ENCODE data around the gene GCM1.
"Not testable (repeated sequence)": the region's sequence is repeated elsewhere in the genome, so short reads cannot be mapped to it uniquely, and the experiment has no call there.

GCM1 gene

DNA sequence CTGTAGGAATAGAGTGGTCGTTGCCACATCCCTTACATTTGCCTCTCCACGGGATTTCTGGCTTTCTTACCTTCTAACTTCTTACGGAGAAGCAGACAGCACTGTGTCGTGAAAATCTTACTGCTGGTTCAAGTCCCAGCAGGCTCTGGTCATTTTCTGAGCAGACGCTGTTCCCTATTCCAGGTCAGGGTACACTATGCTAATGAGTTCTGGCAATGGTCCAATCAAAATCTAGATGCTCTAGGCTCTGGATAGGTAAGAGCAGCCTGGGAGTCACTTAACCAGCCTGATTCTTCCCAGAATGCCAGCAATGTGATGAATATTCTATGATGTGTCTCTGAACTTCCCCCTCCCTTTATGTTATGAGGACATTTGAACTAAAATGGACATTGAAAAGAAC is at the start of gene GCM1:
TSS of gene GCM1 (minus strand) at position 158 of the 400 bp plus-strand sequence. CDS start 3,209 bp downstream, outside the sequence.
- DNase-seq: no peak

GRCh38 chr6:53197553-53197952 is 48.9 kb upstream of the GCM1 start:
- no peak for DNase-seq

GRCh38 chr6:53195048-53195447 is 46.4 kb upstream of the GCM1 start:
- DNase-seq: no peak

- no peak for DNase-seq
Measured at GRCh38 chr6:53192682-53193188, 44.1 kb upstream of the GCM1 start.

GRCh38 chr6:53189554-53189953 is 40.9 kb upstream of the GCM1 start:
- peak; percentile 61 for DNase-seq

GRCh38 chr6:53188833-53189232 is 40.2 kb upstream of the GCM1 start:
- no peak for DNase-seq

GRCh38 chr6:53180678-53181077 is 32.0 kb upstream of the GCM1 start:
- no peak for DNase-seq

DNA sequence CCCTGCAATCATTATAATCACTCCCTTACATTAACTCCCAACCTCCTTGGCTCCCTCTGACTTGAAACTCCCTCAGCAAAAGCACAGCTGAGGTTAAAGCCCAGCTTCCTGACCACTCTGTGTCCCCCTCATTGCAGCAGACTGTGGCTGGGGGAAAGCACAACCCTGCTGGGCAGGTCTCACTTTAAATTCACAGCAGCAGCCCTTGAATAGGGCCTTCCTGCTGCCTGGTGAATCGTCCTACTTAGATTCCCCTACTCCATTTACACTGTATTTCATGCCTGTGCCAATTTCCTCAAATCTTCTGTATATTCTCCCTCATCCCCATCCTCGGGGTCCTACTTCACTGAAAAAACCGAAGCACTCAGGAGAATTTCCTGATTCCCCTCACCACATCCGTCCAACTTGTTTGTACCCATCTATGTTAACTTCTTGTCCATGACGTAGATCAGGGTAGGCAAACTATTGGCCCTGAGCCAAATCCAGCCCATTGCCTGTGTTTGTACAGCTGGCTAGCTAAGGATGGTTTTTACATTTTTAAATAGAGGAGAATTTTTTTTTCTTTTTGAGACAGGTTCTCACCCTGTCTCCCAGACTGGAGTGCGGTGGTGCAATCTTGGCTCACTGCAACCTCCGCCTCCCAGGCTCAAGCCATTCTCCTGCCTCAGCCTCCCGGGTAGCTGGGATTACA is 31.5 kb upstream of the GCM1 start:
- no peak for DNase-seq

- no peak for DNase-seq
Measured at GRCh38 chr6:53178837-53179432, 30.3 kb upstream of the GCM1 start.

DNA sequence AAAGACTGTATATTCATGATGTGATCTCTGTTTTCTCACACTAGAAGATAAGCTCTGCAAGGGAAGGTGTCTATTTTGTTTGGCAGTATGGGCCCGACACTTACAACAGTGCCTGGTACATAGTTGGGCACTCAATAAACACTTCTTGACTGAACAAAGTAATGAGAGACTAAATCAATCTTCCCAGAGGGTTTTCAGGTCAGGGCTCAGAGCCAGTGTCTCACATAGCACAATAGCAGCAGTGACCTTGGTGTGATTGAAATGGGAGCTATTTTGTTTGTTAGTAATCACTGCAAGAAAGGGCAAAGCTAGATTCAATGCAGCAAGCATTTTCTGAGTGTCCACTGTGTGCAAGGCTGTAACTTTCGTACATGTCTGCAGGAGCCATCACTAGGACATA is 26.4 kb upstream of the GCM1 start:
- DNase-seq: no peak

DNA sequence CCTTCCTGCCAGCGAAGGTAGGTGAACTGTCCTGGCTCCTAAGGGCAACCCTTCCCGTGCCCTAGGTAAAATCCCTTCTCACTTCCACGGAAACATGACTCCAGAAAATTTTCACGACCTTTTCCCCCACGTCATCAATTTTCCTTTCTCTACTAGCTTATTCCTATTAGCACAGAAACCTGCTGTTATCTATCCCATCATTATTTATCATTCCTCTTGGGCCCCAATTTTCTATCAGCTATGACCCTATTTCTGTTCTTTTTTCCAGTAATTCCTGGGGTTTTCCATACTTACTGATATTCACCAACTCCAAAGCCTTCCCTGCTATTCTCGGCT is 23.8 kb upstream of the GCM1 start:
- no peak for DNase-seq

- DNase-seq: peak; percentile 28
Measured at GRCh38 chr6:53171605-53172467, 23.2 kb upstream of the GCM1 start.

DNA sequence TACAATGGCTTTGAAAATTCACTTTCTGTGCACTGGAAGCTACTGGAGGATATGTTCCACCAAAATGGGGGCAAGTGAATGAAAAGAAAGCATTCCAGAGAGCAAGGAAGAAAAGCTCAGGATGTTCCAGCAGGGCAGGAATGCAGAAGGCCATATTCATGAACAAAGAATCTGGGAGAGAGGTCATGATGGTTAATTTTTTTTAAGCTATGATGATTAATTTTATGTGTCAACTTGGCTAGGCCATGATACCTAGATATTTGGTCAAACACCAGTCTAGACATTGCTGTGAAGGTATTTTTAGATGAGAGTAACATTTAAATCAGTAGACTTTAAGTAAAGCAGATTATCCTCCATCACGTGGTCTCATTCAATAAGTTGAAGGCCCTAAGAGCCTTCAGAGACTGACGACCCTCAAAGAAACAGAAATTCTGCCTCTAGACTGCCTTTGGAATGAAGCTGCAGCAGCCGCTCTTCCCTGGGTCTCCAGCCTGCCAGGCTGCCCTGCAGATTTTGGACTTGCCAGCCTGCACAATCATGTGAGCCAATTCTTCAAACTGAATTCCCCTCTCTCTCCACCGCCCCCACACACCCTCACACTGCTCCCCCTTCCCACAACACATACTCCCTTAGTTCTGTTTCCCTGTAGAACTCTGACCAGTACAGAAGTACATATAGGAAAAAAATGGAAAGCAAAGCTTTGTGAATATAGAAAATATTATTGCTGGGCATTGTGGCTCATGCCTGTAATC is 20.1 kb upstream of the GCM1 start:
- DNase-seq: no peak

DNA sequence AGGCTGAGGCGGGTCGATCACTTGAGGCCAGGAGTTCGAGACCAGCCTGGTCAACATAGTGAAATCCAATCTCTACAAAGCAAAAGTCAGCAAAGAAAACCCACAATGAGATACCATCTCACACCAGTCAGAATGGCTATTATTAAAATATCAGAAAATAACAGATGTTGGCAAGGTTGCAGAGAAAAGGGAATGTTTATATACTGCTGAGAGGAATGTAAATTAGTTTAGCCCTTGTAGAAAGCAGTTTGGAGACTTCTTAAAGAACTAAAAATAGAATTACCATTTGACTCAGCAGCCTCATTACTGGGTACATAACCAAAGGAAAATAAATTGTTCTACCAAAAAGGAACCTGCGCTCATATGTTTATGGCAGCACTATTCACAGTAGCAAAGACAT is 16.7 kb upstream of the GCM1 start:
- DNase-seq: no peak

DNA sequence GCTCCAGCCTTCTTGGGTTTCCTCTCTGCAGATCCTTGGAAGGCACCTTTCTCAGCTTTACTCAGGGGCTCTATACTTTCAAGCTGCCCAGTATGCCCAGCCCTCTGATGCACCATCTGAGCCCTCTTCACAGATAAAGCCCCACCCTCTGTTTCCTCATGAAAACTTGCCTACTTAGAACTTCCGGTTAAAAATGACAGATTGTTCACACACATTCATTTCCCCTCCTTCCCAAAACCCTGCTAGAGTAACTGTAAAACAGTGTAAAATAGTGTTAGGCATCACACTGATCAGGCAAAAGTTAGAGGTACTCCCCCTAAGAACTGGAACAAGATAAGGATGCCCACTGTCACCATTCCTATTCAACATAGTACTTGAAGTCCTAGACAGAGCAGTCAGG is 14.0 kb upstream of the GCM1 start:
- DNase-seq: no peak

- DNase-seq: no peak
Measured at GRCh38 chr6:53161481-53162009, 12.9 kb upstream of the GCM1 start.

DNA sequence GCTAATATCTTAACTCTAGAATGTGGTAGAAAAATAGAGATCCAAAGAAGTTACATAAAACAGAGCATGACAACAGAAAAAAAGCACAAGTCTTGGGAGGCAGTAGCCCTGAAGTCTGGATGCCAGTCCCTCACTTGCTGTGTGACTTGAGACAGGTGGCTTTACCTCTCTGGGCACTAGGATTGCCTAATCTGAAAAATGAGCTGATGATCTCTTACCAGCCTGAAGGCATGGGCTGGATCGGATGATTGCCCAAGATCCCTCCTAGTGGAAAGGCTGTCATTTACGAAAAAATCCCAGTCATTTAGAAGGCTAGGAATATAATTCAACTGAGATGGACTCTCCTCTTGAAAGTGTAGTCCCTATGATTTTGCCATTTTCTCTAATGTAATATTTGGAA is 10.9 kb upstream of the GCM1 start:
- DNase-seq: no peak

DNA sequence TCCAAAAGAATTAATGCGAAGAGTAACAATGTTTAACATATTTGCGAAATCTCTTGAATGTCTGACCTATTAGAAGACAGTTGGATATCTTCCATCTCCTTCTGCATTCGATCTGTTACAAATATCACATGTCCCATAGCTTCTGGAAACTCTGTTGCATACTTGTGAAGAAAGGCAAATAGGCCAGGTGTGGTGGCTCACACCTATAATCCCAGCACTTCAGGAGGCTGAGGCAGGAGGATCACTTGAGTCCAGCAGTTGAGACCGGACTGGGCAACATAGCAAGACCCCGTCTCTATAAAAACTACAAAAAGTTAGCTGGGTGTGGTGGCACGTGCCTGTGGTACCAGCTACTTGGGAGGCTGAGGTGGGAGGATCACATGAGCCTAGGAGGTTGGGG is 9.4 kb upstream of the GCM1 start:
- not testable (repeated sequence) for DNase-seq

DNA sequence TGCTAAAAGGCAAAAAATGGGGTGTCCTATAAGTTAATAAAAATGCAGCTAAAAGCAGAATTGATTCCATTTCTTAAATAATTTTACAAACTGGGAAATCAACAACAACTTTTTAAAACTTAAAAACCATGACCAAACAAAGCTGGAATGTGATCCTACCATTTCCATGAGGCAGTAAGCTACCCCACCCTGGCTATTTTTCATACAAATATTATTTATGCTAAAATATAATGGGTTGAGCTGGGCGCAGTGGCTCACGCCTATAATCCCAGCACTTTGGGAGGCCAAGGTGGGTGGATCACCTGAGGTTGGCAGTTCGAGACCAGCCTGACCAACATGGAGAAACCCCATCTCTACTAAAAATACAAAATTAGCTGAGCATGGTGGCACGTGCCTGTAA is 6.6 kb upstream of the GCM1 start:
- not testable (repeated sequence) for DNase-seq

- no peak for DNase-seq
Measured at GRCh38 chr6:53154794-53155193, 6.2 kb upstream of the GCM1 start.

DNA sequence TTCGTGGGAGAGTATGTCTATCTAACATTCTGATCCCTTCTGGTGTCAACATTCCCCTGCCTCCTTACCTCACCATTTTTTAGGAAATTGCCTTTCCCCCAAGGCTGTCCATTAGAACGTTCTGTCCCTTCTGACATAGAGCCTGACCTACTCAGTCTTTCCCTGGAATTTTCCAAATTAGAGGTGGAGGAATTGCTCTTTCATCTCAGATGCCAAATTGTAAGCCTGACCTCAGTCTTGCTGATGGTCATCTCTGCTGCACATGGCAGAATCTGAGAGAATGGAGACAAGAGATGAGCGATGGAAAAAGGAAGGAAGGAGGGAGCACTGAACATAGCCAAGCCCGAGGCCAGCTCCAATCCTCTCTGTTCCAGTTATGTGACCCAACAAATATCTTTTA is 5.4 kb upstream of the GCM1 start:
- no peak for DNase-seq

DNA sequence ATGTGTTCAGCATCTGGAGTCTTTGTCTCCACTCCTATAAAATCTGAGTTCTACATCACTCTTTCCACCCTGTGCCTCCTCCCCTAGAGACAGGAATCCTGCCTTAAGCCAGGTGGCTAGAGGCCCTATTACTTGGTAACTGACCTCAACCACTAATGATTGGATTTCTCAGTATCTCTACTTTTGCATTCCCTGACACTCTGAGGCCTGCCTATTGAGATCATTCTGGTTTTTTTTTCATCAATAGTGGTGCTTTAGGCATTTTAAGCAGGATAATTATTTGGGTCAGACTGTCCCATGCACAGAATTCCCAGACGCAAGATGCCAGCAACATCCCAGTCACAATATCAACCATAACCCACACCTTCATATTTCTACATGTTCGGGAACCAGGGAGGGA is 3.9 kb upstream of the GCM1 start:
- DNase-seq: no peak

DNA sequence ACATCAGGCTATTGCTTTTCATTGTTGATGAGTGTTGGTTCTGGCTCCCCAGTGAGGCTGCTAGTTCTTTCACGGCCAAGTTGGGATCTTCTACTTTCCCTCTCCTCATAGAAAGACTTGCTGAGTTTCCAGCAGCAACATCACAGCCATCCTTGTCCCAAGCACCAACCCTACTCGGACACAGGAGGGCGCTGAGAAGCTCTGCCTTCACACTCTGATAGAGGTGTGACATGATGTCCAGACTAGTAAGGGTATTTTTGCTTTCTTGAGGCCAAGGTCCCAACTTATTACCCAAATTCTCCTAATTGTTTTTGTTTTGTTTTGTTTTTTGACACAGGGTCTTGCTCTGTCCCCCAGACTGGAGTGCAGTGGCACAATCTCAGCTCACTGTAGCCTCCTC is 3.0 kb upstream of the GCM1 start:
- DNase-seq: no peak

Measured in amniotic stem cell (primary cell).